HG03575 (cell line): ENCODE data around the gene PRR16.
"Not testable (repeated sequence)": the region's sequence is repeated elsewhere in the genome, so short reads cannot be mapped to it uniquely, and the experiment has no call there.

Source experiments
- ATAC-seq: cut with Tn5 transposase; IDR thresholded peaks from one replicate; pipeline ENCODE4 v1.9.1; 2021; ENCODE audit not compliant: unreplicated experiment, insufficient number of reproducible peaks, low FRiP score; ENCODE audit errors: extremely low read depth

PRR16 gene

DNA sequence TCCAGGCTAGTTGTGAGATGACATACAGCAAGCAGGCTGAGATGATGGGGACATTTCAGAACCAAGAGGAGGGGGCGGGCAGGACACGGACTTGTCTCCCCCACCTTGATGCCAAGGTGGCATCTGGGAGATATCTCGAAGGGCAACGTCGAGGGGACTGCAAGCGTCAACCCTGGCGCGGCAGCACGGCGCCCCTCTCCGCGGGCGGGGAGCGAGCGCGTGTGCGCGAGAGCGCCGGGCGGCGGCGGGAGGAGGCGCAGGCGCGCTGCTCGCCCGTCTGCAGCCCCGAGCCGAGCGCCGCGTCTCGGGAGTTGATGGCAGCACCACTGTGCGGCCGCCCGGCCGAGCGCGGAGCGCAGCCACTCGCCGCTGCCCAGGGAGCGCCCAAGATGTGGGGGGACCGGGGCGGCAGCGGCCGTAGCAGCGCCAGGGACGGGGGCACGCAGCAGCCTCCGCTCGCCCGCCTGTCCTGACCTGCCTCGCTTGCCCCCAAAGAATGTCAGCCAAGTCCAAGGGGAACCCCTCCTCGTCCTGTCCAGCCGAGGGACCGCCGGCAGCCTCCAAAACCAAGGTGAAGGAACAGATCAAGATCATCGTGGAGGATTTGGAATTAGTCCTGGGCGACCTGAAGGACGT is at the start of gene PRR16:
PRR16 (plus strand) TSS at position 310 of the 636 bp plus-strand sequence.
- no peak for ATAC-seq

DNA sequence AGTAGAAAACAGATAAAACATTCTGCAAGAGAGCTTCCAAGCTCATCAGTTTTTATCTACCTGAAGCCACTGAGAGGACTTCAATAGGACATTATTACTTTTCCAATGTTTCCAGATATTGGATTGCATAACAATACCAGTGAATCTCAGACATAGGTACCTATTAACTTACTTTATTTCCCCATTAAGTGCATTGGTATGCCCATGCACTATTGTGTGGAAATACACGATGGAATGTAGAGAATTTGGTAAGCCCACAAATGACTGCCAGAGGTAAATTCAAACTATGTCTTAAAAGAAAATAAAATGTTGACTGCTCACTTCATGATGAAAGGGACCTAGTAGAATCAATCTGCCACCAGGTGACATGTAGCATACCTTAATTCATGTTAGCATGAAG is 48.1 kb upstream of the PRR16 start:
- no peak for ATAC-seq

- no peak for ATAC-seq
Observed at GRCh38 chr5:120419127-120419526, 45.0 kb upstream of the PRR16 start.

DNA sequence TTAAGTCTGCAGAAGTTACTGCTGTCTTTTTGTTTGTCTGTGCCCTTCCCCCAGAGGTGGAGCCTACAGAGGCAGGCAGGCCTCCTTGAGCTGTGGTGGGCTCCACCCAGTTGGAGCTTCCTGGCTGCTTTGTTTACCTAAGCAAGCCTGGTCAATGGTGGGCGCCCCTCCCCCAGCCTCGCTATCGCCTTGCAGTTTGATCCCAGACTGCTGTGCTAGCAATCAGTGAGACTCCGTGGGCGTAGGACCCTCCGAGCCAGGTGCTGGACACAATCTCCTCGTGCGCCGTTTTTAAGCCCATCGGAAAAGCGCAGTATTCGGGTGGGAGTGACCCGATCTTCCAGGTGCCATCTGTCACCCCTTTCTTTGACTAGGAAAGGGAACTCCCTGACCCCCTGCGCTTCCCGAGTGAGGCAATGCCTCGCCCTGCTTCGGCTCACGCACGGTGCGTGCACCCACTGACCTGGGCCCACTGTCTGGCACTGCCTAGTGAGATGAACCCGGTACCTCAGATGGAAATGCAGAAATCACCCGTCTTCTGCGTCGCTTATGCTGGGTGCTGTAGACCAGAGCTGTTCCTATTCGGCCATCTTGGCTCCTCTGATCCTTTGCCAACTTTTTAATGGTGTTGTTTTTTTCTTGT is 37.3 kb upstream of the PRR16 start:
- not testable (repeated sequence) for ATAC-seq

GRCh38 chr5:120430572-120430971 is 33.5 kb upstream of the PRR16 start:
- ATAC-seq, result no peak

DNA sequence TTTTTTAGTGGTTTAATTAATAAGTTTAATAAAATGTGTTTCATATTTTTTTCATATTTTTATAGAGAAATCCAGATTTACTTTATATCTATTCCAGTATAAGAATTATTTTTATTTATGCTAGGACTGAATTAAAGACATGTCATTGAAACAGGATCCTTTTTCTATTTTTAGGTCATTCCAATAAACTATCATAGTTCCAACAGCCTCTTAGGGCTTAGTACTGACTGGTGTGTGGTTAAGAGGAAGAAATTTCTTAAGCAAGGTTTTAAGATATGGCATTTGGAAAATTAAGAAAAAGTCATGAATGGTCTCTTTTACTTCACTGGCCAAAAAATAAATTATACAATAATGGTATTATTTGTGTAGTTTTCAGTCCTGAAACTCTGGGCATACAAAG is 31.2 kb upstream of the PRR16 start:
- no peak for ATAC-seq

- ATAC-seq, result no peak
Observed at GRCh38 chr5:120435129-120435528, 29.0 kb upstream of the PRR16 start.

GRCh38 chr5:120436996-120437395 is 27.1 kb upstream of the PRR16 start:
- ATAC-seq, result no peak

DNA sequence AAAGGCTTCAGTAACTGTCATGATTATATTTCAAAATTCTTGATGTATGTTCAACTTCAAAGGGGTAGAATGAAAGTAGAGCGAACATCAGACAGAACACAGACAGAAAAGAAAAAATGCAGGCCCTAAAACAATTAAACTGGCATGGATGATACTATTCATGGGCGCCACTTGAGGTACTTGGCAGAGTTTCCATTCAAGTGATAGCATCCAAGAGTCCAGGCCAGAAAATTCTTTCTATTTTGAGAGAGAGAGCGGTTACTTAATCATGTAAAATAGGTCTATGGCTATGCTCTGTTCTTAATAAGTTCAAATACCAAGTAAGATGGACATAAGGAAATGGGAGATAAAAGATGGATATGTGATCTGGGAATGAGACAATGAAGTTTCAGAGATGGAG is 21.4 kb upstream of the PRR16 start:
- no peak for ATAC-seq

GRCh38 chr5:120443607-120444006 is 20.5 kb upstream of the PRR16 start:
- ATAC-seq, result no peak

DNA sequence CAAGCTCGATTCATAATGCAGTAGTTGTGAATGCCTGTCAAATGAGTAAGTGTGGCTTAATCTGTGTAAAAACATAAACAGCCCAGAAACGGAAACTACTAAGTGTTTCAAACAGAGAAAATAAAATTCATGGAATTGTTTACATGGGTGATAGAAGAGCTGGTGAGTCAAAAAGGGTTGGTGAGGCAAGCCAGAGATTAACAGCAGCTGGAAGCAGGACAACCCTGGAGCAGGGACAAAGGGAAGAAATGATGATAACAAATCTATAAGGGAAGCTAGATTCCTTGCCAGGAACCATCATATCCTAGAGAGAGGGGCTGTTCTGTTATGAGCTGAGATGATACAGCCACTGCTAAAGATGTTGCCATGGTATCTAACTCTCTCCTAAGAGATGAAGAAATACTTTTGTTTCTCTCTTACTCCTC is 18.0 kb upstream of the PRR16 start:
- ATAC-seq, result no peak

DNA sequence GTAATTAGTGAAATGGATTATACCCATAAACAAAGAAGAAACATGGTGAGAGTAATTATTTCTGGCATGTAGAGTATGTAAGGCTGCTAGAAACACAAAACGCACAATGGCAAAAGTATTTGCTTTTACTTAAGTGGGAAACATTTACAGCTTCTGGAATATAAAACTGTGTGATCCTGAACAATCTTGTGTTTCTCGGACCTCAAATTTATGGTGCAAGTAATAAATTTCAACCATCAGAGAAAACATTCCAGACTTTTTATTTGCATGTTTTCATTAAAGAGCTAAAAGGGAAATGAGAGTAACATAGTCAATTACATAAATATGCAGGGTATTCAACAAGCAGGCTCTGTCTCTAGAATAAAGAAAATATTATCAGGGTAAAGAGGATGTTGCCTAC is 17.2 kb upstream of the PRR16 start:
- ATAC-seq, result no peak

DNA sequence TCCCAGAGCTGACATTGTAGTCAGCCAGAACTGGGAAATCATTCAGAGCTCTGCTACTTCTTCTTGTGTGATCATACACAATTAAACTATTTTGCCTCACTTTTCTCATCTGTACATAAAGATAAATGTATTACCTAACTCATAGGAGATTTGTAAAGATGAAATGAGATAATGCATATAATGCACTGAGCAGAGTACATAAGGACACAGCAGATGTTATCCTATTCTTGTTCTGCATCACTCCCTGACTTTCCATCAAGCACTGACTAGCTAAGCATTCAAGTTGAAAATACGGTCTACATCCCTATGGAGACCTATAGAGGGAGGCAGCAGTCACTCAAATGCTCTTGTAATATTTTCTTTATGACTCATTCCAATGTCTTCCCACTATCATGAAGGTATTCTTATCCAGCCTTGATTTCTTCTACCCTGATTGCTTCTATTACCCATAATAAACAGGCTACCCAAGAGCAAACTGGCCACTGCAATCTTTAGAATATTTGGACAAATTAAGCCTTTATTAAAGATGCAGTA is 16.3 kb upstream of the PRR16 start:
- ATAC-seq, result no peak

DNA sequence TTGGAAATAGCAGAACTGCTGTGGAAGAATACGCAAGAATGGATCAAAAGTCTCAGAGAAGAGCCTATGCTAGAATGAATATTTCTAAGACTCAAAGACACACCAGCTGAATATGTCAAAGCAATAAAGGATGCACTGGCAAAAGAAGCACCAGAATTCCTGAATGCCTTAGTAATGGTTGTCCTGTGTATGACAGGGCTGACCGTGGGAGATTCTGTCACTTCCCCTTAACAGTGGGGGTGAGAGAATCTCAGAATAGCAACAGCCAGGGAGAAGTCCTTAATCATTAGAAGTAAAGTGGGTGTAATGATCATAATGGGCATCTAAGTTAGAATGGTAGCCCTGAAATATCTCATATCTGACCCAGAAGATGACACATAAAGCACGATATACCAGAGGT is 14.6 kb upstream of the PRR16 start:
- ATAC-seq, result no peak

DNA sequence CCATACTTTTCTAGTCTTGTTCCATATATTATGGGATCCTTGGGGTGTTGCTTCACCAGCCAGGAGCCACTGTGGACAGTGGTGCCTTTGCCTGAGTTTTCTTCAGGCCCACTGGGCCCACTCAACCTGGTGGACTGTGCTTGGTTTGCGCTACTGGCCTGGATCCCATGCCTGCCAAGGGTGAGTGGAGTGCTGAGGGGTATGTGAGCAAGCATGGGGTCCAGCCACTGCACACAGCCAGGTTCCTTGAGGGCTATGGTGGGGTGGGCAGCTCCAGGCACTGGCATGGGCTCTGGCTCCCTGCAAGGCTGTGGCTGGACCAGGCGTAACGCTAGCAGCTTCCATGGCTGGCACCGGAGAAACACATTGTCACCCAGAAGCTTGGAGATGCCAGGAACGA is 13.2 kb upstream of the PRR16 start:
- no peak for ATAC-seq

- no peak for ATAC-seq
Observed at GRCh38 chr5:120451445-120451844, 12.7 kb upstream of the PRR16 start.

- no peak for ATAC-seq
Observed at GRCh38 chr5:120452471-120452870, 11.6 kb upstream of the PRR16 start.

- no peak for ATAC-seq
Observed at GRCh38 chr5:120454094-120454798, 9.9 kb upstream of the PRR16 start.

DNA sequence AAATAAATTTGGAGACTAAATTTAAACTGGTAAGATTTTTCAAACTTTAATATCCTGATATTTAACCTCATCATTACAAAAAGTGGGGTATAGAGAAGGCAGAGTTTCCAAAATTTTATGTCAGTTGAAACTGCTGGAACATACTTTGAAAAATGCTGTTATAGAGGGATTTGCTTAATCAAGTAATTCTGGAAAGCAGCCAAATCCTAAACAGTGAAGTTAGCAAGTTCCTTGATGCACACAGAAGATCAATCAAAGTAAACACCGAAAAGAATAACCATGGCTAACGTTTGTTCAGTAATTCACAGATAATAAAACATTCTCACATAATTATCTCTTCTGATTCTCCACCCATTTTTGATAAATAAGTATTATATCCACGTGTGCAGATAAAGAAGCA is 8.1 kb upstream of the PRR16 start:
- ATAC-seq, result no peak

DNA sequence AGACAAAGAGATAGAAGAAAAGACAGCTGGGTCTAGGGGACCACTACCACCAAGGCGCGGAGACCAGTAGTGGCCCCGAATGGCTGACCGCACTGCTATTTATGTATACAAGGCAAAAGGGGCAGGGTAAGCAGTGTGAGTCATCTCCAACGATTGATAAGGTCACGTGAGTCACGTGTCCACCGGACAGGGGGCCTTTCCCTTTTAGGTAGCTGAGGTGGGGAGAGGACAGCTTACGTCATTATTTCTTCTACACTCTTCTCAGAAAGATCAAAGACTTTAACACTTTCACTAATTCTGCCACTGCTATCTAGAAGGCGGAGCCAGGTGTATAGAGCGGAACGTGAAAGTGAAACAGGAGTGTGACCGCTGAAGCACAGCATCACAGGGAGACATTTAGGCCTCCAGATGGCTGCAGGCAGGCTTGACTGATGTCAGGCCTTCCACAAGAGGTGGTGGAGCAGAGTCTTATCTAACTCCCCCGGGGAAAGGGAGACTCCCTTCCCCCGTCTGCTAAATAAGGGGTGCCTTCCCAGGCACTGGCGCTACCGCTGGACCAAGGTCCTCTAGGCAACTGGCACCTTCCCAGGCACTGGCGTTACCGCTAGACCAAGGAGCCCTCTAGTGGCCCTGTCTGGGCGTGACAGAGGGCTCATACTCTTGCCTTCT is 6.1 kb upstream of the PRR16 start:
- peak; percentile 77 for ATAC-seq
